Ovary (tissue), 9 donors: ENCODE data around the gene ADAMTS17. TPM values are rescaled to one million over a fixed set of nuclear protein-coding genes. Genes with fewer than 3 reads are reported as not detected.

Experiments
- DNase-seq, 5 donors: peaks; one replicate each; pipeline ENCODE4 v3.0.0-alpha.2; 2019 to 2020
- H3K27ac ChIP-seq, 2 donors: fragments of 200-600 bp; one replicate each; pipeline versions ENCODE4 v1.5.1 to v1.8.0; 2019 to 2022
- H3K27me3 ChIP-seq: fragments of 200-600 bp; one replicate; pipeline ENCODE4 v1.8.0; 2022
- H3K36me3 ChIP-seq: fragments of 200-600 bp; sonication (generic); one replicate; pipeline ENCODE4 v1.5.1; 2019
- H3K4me1 ChIP-seq: one replicate; pipeline ENCODE4 v1.8.1; 2013; ENCODE audit warnings: mild to moderate bottlenecking, moderate library complexity; ENCODE audit not compliant: insufficient read depth
- H3K4me3 ChIP-seq: fragments of 200-600 bp; sonication (generic); one replicate; pipeline ENCODE4 v1.5.1; 2017
- H3K9me3 ChIP-seq, 2 donors: fragments of 200-600 bp in 1 of 2; sonication (generic) in 1 of 2; one replicate each; pipeline versions ENCODE4 v1.5.1 to v1.8.1; 2013 to 2019; ENCODE audit warnings: mild to moderate bottlenecking in 1 of 2, moderate library complexity in 1 of 2
- EP300 ChIP-seq: sonication (generic); formaldehyde crosslinking; IDR thresholded peaks from one replicate; pipeline ENCODE4 v1.6.1; 2017; ENCODE audit warnings: antibody characterized with exemption
- POLR2A ChIP-seq: fragments of 450-650 bp; IDR thresholded peaks from one replicate; pipeline ENCODE4 v1.6.1; 2017; ENCODE audit warnings: antibody characterized with exemption, mild to moderate bottlenecking, moderate library complexity
- WGBS, 3 donors: extraction: QIAGEN DNeasy Blood & Tissue Kit in 1 of 3; methylation state at CpG; one replicate each; pipeline versions ENCODE4 v1.1.5 to v1.1.7; 2013 to 2017; 5-methylcytosine and 5-hydroxymethylcytosine counted together
- intact Hi-C, 4 donors: fragments of 100-400 bp; cut with DNase I; formaldehyde crosslinking; loops; one replicate each; pipeline versions ENCODE4 v1.11.0 to v1.15.1; 2022 to 2023
- polyA plus RNA-seq, 2 donors: library from polyadenylated mRNA; stranded (reverse); fragments of 200-250 nt in 1 of 2; fragments of 350-450 nt in 1 of 2; fragmentation: Illumina TruSeq in 1 of 2; extraction: RNeasy Lipid Tissue Mini Kit (QIAGEN cat#74804) in 1 of 2; gene quantifications; one replicate each; pipeline ENCODE4 v1.2.3, GENCODE V29; 2013 to 2014
- total RNA-seq, 7 donors: library from RNA; depleted of rRNA in 2 of 7; stranded (reverse); fragments of >200 nt in 2 of 7; fragmentation: NEBNext Ultra II Directional in 3 of 7; extraction: Animal tissue kit (Norgen Biotek cat#: 25700) in 3 of 7; gene quantifications; one replicate each; pipeline versions ENCODE4 v1.1.0 to v1.2.4, GENCODE V29; 2016 to 2023
- TF ChIP-seq, protein P1 (sequence below), 3 donors: fragments of 450-650 bp in 2 of 3; fragments of 200-600 bp in 1 of 3; IDR thresholded peaks; one replicate each; pipeline versions ENCODE4 v1.5.1 to v1.8.0; 2016 to 2022; ENCODE audit warnings: antibody characterized with exemption in 3 of 3, mild to moderate bottlenecking in 1 of 3
- donor health status: DM: no; HTN: no; CAD: no; lungs with moderate emphysema.
- donor health status: DM: no; HTN: no; CAD: no.
- donor health status: Bipolar disorder and iron deficiency.
- donor health status: DM: yes; HTN: yes; CAD: no.
- donor health status: DM: no; HTN: no; CAD: no.
- donor health status: DM: yes; HTN: yes; CAD: no.

The ADAMTS17 gene
- total and polyA plus RNA-seq, 9 donors: 1.3 to 11.3 (median 5.9) TPM

DNA sequence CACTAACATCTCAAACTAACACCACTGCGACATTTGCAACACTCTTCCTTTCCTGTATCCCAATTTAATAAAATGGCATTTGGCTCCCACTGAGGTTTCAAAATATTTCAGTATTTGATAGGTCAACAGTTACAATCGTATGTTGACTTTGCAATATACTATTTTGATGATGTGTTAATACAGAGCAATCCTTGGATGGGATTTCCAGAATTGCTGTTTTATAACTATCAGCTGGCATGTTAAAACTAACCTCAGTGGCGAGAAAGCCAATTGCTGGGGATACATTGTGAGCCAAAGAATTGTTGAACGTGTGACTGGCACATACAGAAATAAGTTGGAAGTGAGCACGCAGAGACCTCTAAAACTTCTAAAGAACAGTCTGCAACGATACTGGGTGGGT lies 382.4 kb downstream of the ADAMTS17 start:
- no peak overlapping the region for H3K27ac ChIP-seq
- no peaks in the 10 kb centered on the region for H3K27me3 ChIP-seq
- H3K36me3 ChIP-seq: no peaks in the 10 kb centered on the region
- no peaks in the 10 kb centered on the region for H3K9me3 ChIP-seq
- intact Hi-C loops: loop anchor here in 2 of 4 donors (10.0 kb wide), 2 partner anchors 375 to 385 kb away; partner anchors contain the start of gene ADAMTS17 (in 1 of the 2)
- DNase-seq: no peak
- H3K4me3 ChIP-seq: no peak overlapping the region
- TF ChIP-seq, protein P1, sequence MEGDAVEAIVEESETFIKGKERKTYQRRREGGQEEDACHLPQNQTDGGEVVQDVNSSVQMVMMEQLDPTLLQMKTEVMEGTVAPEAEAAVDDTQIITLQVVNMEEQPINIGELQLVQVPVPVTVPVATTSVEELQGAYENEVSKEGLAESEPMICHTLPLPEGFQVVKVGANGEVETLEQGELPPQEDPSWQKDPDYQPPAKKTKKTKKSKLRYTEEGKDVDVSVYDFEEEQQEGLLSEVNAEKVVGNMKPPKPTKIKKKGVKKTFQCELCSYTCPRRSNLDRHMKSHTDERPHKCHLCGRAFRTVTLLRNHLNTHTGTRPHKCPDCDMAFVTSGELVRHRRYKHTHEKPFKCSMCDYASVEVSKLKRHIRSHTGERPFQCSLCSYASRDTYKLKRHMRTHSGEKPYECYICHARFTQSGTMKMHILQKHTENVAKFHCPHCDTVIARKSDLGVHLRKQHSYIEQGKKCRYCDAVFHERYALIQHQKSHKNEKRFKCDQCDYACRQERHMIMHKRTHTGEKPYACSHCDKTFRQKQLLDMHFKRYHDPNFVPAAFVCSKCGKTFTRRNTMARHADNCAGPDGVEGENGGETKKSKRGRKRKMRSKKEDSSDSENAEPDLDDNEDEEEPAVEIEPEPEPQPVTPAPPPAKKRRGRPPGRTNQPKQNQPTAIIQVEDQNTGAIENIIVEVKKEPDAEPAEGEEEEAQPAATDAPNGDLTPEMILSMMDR (IDR thresholded peaks at IDR 0.05): no peak
- TF ChIP-seq POLR2A (no peak), EP300 (no peak)
- whole genome bisulfite sequencing, 3 donors: 83 to 89% (median 86%) methylated on average over 6 of the region's 6 CpGs
- H3K4me1 ChIP-seq: peaks cover 6% of the 10 kb centered on the region

DNA sequence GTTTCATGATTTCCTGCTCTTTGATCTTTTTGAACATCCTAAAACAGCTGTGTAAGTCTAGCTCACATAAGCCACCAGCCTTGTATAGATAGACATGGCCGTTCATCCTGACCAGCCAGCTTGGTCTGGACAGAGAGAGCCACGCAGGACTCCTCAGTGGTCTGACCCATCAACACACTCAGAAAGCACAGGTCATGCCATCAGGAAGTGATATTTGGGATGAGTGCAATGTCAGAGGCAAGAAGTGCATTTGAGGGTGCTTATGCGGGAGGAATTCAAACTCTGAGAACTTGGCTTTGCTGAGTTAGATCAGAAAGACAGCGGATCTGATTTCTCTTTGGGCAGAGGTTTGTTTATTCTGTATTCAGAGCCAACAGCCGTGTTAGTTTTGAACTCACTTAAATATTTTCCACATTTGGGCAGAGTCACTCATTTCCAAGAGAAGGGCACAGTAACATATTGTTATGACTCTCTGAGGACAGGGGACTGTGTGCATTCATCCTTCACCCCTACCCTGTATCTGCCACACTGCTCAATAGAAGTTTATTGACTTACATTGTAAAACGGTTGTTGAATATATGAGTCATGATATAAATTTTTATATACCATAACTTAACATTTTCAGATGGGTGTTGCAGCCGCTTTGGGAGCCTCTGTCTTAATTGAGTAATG lies 383.2 kb downstream of the ADAMTS17 start:
- H3K4me3 ChIP-seq: no peak overlapping the region
- H3K9me3 ChIP-seq: no peaks in the 10 kb centered on the region
- peaks cover 12% of the 10 kb centered on the region for H3K4me1 ChIP-seq
- no peak overlapping the region for H3K27ac ChIP-seq
- intact Hi-C loops: loop anchor here in 2 of 4 donors (10.0 kb wide), 2 partner anchors 376 to 386 kb away; partner anchors contain the start of gene ADAMTS17 (in 1 of the 2)
- 78 to 88% (median 84%) methylated on average over 7 of the region's 7 CpGs for WGBS, 3 donors
- no peaks in the 10 kb centered on the region for H3K27me3 ChIP-seq
- TF ChIP-seq POLR2A (no peak), EP300 (no peak)
- TF ChIP-seq, protein P1 (IDR thresholded peaks at IDR 0.05): no peak
- DNase-seq: no peak
- H3K36me3 ChIP-seq: no peaks in the 10 kb centered on the region

GRCh38 chr15:99957642-99958013 lies 384.1 kb downstream of the ADAMTS17 start:
- WGBS, 3 donors: 89 to 97% (median 96%) methylated on average over 2 of the region's 2 CpGs
- TF ChIP-seq EP300: no peak
- no peak for TF ChIP-seq POLR2A
- TF ChIP-seq, protein P1 (IDR thresholded peaks at IDR 0.05): no peak
- DNase-seq: no peak
- H3K36me3 ChIP-seq: no peaks in the 10 kb centered on the region
- no peak overlapping the region for H3K27ac ChIP-seq
- intact Hi-C loops: loop anchor here in 2 of 4 donors (10.0 kb wide), 2 partner anchors 377 to 387 kb away; partner anchors contain the start of gene ADAMTS17 (in 1 of the 2)
- no peak overlapping the region for H3K4me3 ChIP-seq
- peaks cover 12% of the 10 kb centered on the region for H3K4me1 ChIP-seq
- H3K27me3 ChIP-seq: no peaks in the 10 kb centered on the region
- no peaks in the 10 kb centered on the region for H3K9me3 ChIP-seq

- peak in 1 of 5 donors; percentile 14 for DNase-seq
- Histone ChIP-seq H3K9me3 (no peaks in the 10 kb centered on the region), H3K4me1 (peaks cover 12% of the 10 kb centered on the region), H3K27ac (no peak overlapping the region), H3K36me3 (no peaks in the 10 kb centered on the region), H3K4me3 (no peak overlapping the region), H3K27me3 (no peaks in the 10 kb centered on the region)
- 93 to 96% (median 95%) methylated on average over 19 of the region's 19 CpGs for WGBS, 3 donors
- no peak for TF ChIP-seq EP300
- no peak for TF ChIP-seq POLR2A
- TF ChIP-seq, protein P1 (IDR thresholded peaks at IDR 0.05): no peak
- intact Hi-C loops: loop anchor here in 2 of 4 donors (10.0 kb wide), 2 partner anchors 378 to 388 kb away; partner anchors contain the start of gene ADAMTS17 (in 1 of the 2)
These were observed 384.7 kb downstream of the ADAMTS17 start for GRCh38 chr15:99956820-99957641.
